ENCODE measurements around the gene POTEG.
"Not testable (repeated sequence)": the region's sequence is repeated elsewhere in the genome, so short reads cannot be mapped to it uniquely, and the experiment has no call there.

DNA sequence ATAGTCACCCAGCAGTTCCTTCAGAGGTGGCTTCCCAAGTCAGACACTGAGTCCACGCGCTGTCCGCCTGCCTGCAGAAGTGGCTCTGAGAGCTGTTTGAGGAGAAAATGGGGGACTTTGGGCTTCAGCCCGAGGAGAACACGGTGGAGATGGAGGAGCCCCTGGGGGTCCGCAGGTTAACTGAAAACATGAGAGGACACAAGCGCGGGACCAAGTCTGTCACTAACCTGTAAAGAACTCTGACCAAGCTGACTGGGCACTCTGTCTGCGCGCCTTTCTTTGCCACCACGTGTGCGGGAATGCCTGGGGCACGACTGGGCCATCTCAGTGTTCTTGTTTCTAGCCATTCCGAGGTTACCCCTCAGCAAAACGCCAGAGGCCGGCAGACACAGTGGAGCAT lies 62.4 kb downstream of the POTEG start:
- TF ChIP-seq, protein P1, sequence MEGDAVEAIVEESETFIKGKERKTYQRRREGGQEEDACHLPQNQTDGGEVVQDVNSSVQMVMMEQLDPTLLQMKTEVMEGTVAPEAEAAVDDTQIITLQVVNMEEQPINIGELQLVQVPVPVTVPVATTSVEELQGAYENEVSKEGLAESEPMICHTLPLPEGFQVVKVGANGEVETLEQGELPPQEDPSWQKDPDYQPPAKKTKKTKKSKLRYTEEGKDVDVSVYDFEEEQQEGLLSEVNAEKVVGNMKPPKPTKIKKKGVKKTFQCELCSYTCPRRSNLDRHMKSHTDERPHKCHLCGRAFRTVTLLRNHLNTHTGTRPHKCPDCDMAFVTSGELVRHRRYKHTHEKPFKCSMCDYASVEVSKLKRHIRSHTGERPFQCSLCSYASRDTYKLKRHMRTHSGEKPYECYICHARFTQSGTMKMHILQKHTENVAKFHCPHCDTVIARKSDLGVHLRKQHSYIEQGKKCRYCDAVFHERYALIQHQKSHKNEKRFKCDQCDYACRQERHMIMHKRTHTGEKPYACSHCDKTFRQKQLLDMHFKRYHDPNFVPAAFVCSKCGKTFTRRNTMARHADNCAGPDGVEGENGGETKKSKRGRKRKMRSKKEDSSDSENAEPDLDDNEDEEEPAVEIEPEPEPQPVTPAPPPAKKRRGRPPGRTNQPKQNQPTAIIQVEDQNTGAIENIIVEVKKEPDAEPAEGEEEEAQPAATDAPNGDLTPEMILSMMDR (conservative IDR thresholded peaks at IDR 0.05; ENCODE audit: low read length), result not testable (repeated sequence)
- not testable (repeated sequence) for TF ChIP-seq EZH2phosphoT487 (IDR thresholded peaks at IDR 0.05; ENCODE audit: borderline replicate concordance, low read depth, low read length)

Measured in OCI-LY7 (cell line).